A673 (cell line): ENCODE measurements around the gene CLSTN3. TPM values are rescaled to one million over a fixed set of nuclear protein-coding genes. Genes with fewer than 3 reads are reported as not detected.

Source experiments
- BruUV-seq: library from RNA; stranded (reverse); fragments of 400-500 nt; replicated peaks from 2 replicates; lab custom pipeline; 2021; lab: Mats Ljungman, UMichigan
- CTCF ChIA-PET: fragments of 300-600 bp; sonication (Branson Sonifier 250); formaldehyde crosslinking; loops from one replicate; lab custom pipeline; 2022; ENCODE audit warnings: antibody characterized with exemption; lab: Charles Lee
- POLR2A ChIA-PET: fragments of 300-600 bp; sonication (Branson Sonifier 250); formaldehyde crosslinking; loops from one replicate; lab custom pipeline; 2022; ENCODE audit warnings: antibody characterized with exemption; ENCODE audit not compliant: low non-redundant PET; lab: Charles Lee
- DNase-seq: peaks from one replicate; pipeline ENCODE4 v3.0.0-alpha.2; 2015; ENCODE audit warnings: low spot score
- H3K27ac ChIP-seq: fragments of 200-600 bp; sonication (generic); 2 replicates; pipeline ENCODE4 v1.5.1; 2016; ENCODE audit warnings: mixed run types, low read depth, mild to moderate bottlenecking, mixed read lengths, antibody characterized with exemption, low read length; ENCODE audit not compliant: poor library complexity, severe bottlenecking
- H3K27me3 ChIP-seq: fragments of 200-600 bp; sonication (generic); replicated peaks from 2 replicates; pipeline ENCODE4 v1.6.1; 2017; ENCODE audit warnings: mixed run types, low read depth, mild to moderate bottlenecking, mixed read lengths, antibody characterized with exemption, low read length; ENCODE audit not compliant: insufficient read depth, poor library complexity
- H3K36me3 ChIP-seq: fragments of 200-600 bp; sonication (generic); 2 replicates; pipeline ENCODE4 v1.6.1; 2016; ENCODE audit warnings: mixed run types, mild to moderate bottlenecking, mixed read lengths, antibody characterized with exemption, low read length; ENCODE audit not compliant: insufficient read depth, poor library complexity, severe bottlenecking
- H3K4me1 ChIP-seq: fragments of 200-600 bp; sonication (generic); 2 replicates; pipeline ENCODE4 v1.6.1; 2017; ENCODE audit warnings: mixed run types, mild to moderate bottlenecking, mixed read lengths, antibody characterized with exemption, low read length; ENCODE audit not compliant: insufficient read depth, poor library complexity, severe bottlenecking
- H3K4me3 ChIP-seq: fragments of 200-600 bp; sonication (generic); 2 replicates; pipeline ENCODE4 v1.5.1; 2016; ENCODE audit warnings: low read depth, mixed run types, mild to moderate bottlenecking, mixed read lengths, low read length; ENCODE audit not compliant: poor library complexity, severe bottlenecking
- H3K9me3 ChIP-seq: fragments of 200-600 bp; sonication (generic); 2 replicates; pipeline ENCODE4 v1.6.1; 2016; ENCODE audit warnings: mixed run types, low read depth, mild to moderate bottlenecking, mixed read lengths, antibody characterized with exemption, low read length; ENCODE audit not compliant: poor library complexity, severe bottlenecking
- EZH2 ChIP-seq: fragments of 200-600 bp; sonication (generic); IDR thresholded peaks from 2 replicates; pipeline ENCODE4 v1.6.1; 2017; ENCODE audit warnings: borderline replicate concordance, low read depth, mild to moderate bottlenecking, mixed read lengths, antibody characterized with exemption, low read length; ENCODE audit not compliant: poor library complexity, severe bottlenecking
- intact Hi-C: fragments of 100-400 bp; cut with micrococcal nuclease; formaldehyde crosslinking; loops from one replicate; pipeline ENCODE4 v1.10.0; 2022; ENCODE audit not compliant: unreplicated experiment
- total RNA-seq: library from RNA; stranded (reverse); gene quantifications from 2 replicates; pipeline ENCODE4 v1.2.3, GENCODE V29; 2021
- TF ChIP-seq, protein P1 (sequence below): fragments of 300-800, 200-600 bp; sonication (generic); conservative IDR thresholded peaks from 2 replicates; pipeline ENCODE4 v1.5.1; 2017; ENCODE audit warnings: low read depth, mild to moderate bottlenecking, antibody characterized with exemption, low read length, moderate library complexity, mixed read lengths

The CLSTN3 gene
- total RNA-seq, 1 experiment from 2014 or later: 10.7 TPM

DNA sequence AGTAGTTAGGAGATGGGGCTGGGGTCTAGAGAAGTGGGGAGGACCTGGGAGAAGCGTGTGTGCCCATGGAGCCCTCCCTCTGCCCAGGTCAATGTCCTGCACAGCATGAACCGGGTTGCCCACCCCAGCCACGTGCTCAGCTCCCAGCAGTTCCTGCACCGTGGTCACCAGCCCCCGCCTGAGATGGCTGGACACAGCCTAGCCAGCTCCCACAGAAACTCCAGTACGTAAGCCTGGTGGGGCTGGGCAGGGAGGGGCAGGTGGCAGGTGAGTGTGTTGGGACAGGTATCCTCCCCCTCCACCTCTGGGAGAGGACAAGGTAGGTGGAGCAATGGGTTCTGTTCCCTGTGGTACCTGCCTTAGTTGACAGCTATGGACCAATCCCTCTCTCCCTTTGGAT lies 20.7 kb downstream of the CLSTN3 start:
- Histone ChIP-seq H3K4me3 (no peak overlapping the region), H3K36me3 (no peaks in the 10 kb centered on the region), H3K27me3 (no peaks in the 10 kb centered on the region), H3K4me1 (no peaks in the 10 kb centered on the region), H3K27ac (no peak overlapping the region), H3K9me3 (no peaks in the 10 kb centered on the region)
- no peak for TF ChIP-seq EZH2
- TF ChIP-seq, protein P1, sequence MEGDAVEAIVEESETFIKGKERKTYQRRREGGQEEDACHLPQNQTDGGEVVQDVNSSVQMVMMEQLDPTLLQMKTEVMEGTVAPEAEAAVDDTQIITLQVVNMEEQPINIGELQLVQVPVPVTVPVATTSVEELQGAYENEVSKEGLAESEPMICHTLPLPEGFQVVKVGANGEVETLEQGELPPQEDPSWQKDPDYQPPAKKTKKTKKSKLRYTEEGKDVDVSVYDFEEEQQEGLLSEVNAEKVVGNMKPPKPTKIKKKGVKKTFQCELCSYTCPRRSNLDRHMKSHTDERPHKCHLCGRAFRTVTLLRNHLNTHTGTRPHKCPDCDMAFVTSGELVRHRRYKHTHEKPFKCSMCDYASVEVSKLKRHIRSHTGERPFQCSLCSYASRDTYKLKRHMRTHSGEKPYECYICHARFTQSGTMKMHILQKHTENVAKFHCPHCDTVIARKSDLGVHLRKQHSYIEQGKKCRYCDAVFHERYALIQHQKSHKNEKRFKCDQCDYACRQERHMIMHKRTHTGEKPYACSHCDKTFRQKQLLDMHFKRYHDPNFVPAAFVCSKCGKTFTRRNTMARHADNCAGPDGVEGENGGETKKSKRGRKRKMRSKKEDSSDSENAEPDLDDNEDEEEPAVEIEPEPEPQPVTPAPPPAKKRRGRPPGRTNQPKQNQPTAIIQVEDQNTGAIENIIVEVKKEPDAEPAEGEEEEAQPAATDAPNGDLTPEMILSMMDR: no peak
- intact Hi-C loops: no loop called here
- no TSS peak for BruUV-seq
- ChIA-PET CTCF (no interaction called here), POLR2A (no interaction called here)
- DNase-seq: no peak

DNA sequence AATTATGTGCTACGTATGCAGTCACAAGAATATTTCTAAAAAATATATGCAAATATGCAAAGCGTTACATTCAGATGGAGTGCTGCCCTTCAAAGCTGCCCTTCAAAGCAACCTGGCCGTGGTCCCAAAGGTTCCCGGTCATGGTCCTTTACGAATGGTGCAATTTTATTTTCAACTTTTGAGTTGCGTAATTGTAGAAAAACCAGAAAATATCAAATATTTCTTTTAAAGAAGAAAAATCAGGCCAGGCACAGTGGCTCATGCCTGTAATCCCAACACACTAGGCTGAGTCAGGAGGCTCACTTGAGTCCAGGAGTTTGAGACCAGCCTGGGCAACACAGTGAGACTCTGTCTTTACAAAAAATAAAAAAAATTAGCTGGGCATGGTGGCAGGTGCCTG lies 21.4 kb downstream of the CLSTN3 start:
- Histone ChIP-seq H3K27ac (no peak overlapping the region), H3K36me3 (no peaks in the 10 kb centered on the region), H3K4me1 (no peaks in the 10 kb centered on the region), H3K4me3 (no peak overlapping the region), H3K27me3 (no peaks in the 10 kb centered on the region), H3K9me3 (no peaks in the 10 kb centered on the region)
- TF ChIP-seq, protein P1: no peak
- TF ChIP-seq EZH2: no peak
- CTCF ChIA-PET: no interaction called here
- no peak for DNase-seq
- intact Hi-C loops: no loop called here
- BruUV-seq: no TSS peak
- POLR2A ChIA-PET: no interaction called here

DNA sequence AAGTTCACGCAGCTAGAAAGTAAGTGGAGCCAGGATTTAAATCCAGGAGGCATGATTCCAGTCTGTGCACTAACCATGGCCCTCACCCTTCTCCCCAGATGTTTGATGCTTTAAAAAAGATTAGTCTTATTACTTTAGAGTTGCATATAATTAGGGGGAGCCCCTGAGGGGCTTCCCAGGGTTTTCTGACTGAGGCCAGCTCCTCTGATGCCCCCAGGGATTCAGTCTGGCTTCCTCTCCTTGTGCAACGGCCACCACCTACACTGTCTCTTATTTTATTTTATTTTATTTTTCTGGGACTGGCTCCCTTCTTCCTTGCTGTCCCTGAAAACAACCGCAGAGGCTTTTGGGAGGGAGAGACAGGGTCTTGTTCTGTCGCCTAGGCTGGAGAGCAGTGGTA lies 22.6 kb downstream of the CLSTN3 start:
- Histone ChIP-seq H3K4me1 (no peaks in the 10 kb centered on the region), H3K27ac (no peak overlapping the region), H3K9me3 (no peaks in the 10 kb centered on the region), H3K27me3 (no peaks in the 10 kb centered on the region), H3K36me3 (no peaks in the 10 kb centered on the region), H3K4me3 (no peak overlapping the region)
- no TSS peak for BruUV-seq
- TF ChIP-seq, protein P1: no peak
- TF ChIP-seq EZH2: no peak
- DNase-seq: no peak
- POLR2A ChIA-PET: interaction anchor here (0.5 kb wide), 1 partner anchor 9 kb away, joined by 3 read pairs; no protein-coding TSS in a partner anchor
- intact Hi-C loops: no loop called here
- CTCF ChIA-PET: no interaction called here
